HG03558 (cell line): ENCODE measurements around the gene SLC45A3.

Experiments used
- ATAC-seq: cut with Tn5 transposase; IDR thresholded peaks from one replicate; pipeline ENCODE4 v1.9.1; 2021; ENCODE audit warnings: moderate number of reproducible peaks; ENCODE audit not compliant: unreplicated experiment; ENCODE audit errors: extremely low read depth

SLC45A3 gene

GRCh38 chr1:205670611-205671430, 9.5 kb downstream of the SLC45A3 start:
- no peak for ATAC-seq

DNA sequence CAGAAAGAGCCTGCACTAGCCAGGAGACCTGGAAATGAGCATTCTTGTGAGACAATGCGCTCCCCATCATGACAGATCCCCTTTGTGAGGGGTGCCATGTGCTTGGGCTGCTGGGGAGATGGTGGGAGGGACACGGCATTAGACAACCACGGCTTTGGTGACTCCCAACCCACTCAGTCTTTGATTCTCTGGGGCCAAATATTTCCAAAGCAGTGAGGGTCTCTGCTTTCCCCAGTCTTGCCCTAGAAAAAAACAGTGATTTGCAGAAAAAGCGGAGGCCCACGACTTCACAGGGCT, 10.2 kb downstream of the SLC45A3 start:
- ATAC-seq, result no peak

DNA sequence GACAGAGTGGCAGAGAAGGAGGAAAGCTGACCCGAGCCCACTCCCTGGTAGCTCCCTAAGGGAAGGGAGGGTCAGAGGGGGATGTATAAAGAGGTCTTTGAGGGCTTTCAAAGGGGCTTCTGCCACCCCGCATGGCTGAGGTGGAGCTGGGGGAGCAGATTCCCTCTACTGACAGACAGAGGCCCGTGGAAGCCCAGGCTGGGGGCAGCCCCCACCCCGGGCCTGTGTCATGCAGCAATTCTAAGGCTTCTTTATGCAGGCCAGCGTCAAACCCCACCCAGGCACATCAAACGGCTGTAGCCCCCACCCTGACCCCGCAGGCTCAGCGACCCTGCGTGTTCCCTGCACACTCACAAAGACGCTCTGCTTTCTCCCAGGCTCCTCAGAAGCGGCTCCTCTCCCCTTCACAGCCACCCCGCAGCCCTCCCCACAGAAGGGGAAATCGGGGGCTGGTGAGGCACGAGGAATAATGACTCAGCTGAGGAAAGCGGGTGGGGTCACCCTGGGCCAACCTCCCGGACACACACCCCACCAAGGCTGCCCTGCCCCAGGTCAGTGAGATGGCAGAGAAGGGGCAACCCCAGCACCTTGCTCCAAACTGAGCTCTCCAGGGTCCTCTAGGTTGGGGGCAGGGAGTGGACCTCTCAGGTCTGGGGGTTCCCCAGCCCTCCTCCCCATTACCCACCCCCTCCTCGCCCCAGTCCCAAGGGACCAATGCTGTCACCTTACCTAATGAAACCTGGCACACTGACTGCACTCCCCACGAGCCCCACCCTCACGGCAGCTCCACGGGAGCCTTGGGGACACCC, 10.8 kb downstream of the SLC45A3 start:
- ATAC-seq, result no peak

DNA sequence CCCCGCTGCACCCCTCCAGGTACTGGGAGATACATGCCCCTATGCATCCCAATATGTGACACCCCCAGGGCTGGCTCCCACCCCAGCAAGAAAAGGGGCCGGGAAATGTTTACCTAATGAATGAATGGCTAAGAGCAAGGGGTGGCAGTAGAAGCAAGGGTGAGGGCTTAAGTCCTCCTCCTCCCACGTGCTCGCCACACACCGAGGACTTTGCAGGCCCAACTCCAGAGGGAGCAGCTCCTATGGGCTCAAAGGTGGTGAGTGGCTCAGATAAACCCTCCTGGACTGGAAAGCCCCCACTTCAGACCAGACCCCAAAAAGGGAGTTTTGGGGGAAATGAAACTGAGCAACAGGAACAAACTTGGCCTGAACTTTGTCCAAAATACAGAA, 11.4 kb downstream of the SLC45A3 start:
- ATAC-seq, result no peak

DNA sequence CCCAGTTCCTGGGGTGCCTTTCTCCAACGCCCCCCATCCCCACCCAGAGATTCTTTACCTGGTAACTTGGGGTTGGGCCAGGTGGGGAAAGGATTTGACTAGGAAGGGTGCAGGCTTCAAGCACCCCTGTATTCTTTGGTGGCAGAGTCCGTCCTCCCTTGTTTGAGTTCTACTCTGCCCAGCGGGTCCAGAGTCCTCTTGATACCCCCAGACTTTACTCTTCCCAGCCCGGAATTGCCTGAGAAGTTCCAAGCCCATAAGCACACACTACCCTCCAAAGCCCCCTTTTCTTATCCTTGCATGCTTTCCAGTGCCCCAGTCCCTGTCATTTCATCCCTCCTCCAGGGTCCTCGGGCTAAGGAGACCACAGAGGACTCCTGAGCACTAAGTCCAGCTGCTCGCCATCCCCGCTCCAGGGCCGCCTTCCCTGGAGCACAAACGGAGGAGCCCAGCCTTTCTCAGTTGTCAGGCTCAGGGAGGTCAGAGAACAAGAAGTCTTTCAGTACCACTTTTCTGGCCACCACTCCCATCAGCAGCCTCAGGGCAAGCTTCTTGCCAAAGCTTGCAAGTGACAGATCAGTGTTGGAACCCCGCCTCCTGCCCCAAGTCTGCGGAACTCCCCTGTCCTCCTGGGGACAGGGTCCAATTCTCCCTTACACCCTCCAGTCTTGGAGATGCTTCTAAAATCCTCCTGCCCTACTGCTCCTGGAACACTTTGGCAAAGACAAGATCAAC, 12.2 kb downstream of the SLC45A3 start:
- ATAC-seq, result no peak

- no peak for ATAC-seq
These were observed 13.7 kb downstream of the SLC45A3 start for GRCh38 chr1:205666372-205667166.

DNA sequence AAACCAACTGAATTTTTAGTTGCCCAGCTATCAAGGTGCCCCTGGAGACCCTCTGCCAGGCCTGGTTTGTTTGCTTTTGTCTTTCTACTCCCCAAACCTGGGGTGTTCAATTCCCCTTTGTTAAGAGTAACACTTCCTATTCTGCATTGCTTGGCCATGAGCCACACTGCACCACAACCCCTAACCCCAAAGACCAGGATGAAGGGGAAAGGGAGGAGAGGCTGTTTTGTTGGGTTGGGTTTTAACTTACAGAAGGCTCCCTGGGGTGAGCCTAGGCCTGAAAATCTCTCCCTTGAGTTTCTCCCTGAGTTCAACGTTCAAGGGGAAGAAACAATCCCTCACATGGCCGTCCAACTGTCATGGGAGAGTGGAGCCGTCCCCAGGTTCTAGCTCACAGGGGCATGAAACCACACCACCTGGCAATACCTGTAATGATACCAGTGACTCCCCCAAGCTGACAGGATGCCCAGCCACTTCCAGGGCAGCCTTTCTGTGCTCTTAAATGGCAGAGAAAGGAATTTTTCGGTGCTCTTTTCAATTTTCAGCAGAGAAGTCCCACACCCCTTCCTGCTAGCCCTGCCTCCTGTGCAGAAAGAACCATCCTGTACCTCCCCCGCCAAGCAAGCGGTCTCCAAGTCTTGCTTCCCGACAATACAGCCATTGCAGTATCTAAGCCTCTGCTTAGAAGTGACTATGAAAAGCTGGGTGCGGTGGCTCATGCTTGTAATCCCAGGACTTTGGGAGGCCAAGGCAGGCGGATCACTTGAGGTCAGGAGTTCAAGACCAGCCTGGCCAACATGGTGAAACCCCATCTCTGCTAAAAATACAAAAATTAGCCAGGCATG, 14.9 kb downstream of the SLC45A3 start:
- ATAC-seq, result no peak

GRCh38 chr1:205664399-205665017, 15.8 kb downstream of the SLC45A3 start:
- no peak for ATAC-seq

- no peak for ATAC-seq
These were observed 16.9 kb downstream of the SLC45A3 start for GRCh38 chr1:205663286-205663936.

- ATAC-seq, result no peak
These were observed 17.5 kb downstream of the SLC45A3 start for GRCh38 chr1:205662791-205663190.

GRCh38 chr1:205662135-205662738, 18.1 kb downstream of the SLC45A3 start:
- no peak for ATAC-seq

- no peak for ATAC-seq
These were observed 18.7 kb downstream of the SLC45A3 start for GRCh38 chr1:205661429-205662134.

GRCh38 chr1:205660361-205660760, 19.9 kb downstream of the SLC45A3 start:
- ATAC-seq, result no peak

DNA sequence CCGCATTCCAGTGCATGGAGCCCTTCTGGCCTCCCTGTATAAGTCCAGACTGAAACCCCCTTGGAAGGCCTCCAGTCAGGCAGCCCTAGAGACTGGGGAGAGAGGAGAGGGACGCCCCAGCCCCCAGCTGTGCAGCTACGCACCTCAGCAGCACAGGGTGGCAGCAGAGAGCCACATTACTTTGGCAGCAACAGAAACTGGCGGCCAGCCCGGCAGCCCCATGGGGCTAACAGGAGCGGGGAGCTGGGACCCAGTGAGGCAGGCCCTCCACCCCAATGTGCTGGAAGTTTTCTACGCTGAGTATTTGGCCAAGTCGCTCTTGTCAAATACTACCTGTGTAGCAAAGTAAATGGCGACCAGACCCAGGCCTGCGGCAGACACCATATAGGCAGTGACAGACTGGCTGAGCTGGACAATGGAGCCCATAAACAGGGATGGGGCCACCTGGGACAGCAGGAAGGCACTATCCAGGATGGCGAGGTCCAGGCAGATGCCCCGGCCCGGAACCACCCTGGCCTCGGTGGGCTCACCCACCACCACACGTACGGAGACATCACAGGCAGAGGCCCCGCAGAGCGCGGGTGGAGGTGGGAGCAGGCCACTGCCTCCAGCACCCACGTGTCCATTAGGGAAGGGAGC, 21.2 kb downstream of the SLC45A3 start:
- peak; percentile 57 for ATAC-seq

GRCh38 chr1:205656236-205656635, 24.1 kb downstream of the SLC45A3 start:
- ATAC-seq, result no peak

DNA sequence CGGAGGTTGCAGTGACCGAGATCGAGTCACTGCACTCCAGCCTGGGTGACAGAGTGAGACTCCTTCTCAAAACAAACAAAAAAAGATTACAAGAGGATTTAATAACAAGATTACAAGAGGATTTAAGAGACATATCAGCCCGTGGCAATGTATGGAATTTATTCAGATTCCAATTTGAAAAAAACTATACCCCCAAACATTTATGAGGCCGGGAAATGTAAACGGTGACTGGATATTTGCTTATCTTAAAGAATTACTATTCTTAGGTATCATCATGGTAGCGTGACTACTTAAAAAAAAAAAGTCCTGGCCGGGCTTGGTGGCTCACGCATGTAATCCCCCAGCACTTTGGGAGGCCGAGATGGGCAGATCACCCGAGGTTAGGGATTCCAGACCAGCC, 27.3 kb downstream of the SLC45A3 start:
- no peak for ATAC-seq

- ATAC-seq, result no peak
These were observed 30.1 kb downstream of the SLC45A3 start for GRCh38 chr1:205650241-205650640.
